ENCODE results near the gene OR5K3. TPM values are rescaled to one million over a fixed set of nuclear protein-coding genes. Genes with fewer than 3 reads are reported as not detected.

OR5K3 gene, protein sequence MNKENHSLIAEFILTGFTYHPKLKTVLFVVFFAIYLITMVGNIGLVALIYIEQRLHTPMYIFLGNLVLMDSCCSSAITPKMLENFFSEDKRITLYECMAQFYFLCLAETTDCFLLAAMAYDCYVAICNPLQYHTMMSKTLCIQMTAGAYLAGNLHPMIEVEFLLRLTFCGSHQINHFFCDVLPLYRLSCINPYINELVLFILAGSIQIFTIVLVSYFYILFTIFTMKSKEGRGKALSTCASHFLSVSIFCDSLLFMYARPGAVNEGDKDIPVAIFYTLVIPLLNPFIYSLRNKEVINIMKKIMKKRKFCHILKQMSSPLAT
- not detected for total RNA-seq
- long read RNA-seq: 0 reads

DNA sequence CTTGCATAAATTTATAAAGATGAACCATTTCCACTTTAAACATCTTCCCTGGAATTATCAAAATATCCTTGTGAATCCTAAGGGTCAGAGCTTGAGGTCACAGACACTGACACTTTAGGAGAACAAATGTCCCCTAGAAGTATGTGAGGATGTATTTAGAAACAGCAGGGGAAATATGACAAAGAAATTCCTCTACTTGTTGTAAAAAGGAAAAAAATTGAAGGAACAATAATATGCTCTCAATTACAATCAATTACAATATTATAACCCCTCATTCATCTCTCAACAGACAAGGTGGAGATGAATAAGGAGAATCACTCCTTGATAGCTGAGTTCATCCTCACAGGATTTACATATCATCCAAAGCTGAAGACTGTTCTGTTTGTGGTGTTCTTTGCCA, at the start of gene OR5K3:
Gene OR5K3, plus strand, starts transcription at position 301 of the 400 bp plus-strand sequence. Its CDS starts 0 bp downstream, at position 301.
- H3K4me1 ChIP-seq: no peaks in the 10 kb centered on the region
- H3K36me3 ChIP-seq: no peaks in the 10 kb centered on the region
- no peak for DNase-seq
- H3K27me3 ChIP-seq (ENCODE audit: low read depth): no peaks in the 10 kb centered on the region
- no peak within 1 kb of the TSS for H3K4me3 ChIP-seq
- TF ChIP-seq, protein P1, sequence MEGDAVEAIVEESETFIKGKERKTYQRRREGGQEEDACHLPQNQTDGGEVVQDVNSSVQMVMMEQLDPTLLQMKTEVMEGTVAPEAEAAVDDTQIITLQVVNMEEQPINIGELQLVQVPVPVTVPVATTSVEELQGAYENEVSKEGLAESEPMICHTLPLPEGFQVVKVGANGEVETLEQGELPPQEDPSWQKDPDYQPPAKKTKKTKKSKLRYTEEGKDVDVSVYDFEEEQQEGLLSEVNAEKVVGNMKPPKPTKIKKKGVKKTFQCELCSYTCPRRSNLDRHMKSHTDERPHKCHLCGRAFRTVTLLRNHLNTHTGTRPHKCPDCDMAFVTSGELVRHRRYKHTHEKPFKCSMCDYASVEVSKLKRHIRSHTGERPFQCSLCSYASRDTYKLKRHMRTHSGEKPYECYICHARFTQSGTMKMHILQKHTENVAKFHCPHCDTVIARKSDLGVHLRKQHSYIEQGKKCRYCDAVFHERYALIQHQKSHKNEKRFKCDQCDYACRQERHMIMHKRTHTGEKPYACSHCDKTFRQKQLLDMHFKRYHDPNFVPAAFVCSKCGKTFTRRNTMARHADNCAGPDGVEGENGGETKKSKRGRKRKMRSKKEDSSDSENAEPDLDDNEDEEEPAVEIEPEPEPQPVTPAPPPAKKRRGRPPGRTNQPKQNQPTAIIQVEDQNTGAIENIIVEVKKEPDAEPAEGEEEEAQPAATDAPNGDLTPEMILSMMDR (IDR thresholded peaks at IDR 0.05; ENCODE audit: borderline replicate concordance): no peak
- no peaks in the 10 kb centered on the region for H3K9me3 ChIP-seq (replicated peaks)
- no peak within 1 kb of the TSS for H3K27ac ChIP-seq (replicated peaks)
- intact Hi-C loops (cut with micrococcal nuclease): no loop called here

DNA sequence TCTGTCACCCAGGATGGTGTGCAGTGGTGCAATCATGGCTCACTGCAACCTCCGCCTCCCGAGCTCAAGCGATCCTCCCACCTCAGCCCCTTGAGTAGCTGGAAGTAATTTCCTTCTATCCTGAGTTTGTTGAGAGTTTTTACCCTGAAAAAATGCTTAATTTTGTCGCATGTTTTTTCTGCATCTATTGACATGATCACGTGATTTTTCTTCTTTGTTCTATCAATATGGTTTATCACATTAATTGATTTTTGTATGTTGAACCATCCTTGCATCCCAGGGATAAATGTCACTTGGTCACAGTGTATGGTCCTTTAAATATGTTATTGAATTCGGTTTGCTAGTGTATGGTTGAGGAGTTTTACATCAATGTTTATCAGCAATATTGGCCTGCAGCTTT, 48.7 kb upstream of the OR5K3 start:
- H3K4me1 ChIP-seq: no peaks in the 10 kb centered on the region
- intact Hi-C loops (cut with micrococcal nuclease): no loop called here
- no peak overlapping the region for H3K4me3 ChIP-seq
- H3K9me3 ChIP-seq (replicated peaks): no peaks in the 10 kb centered on the region
- H3K27ac ChIP-seq (replicated peaks): no peak overlapping the region
- DNase-seq: no peak
- no peaks in the 10 kb centered on the region for H3K27me3 ChIP-seq (ENCODE audit: low read depth)
- H3K36me3 ChIP-seq: no peaks in the 10 kb centered on the region
- TF ChIP-seq, protein P1 (IDR thresholded peaks at IDR 0.05; ENCODE audit: borderline replicate concordance): no peak

DNA sequence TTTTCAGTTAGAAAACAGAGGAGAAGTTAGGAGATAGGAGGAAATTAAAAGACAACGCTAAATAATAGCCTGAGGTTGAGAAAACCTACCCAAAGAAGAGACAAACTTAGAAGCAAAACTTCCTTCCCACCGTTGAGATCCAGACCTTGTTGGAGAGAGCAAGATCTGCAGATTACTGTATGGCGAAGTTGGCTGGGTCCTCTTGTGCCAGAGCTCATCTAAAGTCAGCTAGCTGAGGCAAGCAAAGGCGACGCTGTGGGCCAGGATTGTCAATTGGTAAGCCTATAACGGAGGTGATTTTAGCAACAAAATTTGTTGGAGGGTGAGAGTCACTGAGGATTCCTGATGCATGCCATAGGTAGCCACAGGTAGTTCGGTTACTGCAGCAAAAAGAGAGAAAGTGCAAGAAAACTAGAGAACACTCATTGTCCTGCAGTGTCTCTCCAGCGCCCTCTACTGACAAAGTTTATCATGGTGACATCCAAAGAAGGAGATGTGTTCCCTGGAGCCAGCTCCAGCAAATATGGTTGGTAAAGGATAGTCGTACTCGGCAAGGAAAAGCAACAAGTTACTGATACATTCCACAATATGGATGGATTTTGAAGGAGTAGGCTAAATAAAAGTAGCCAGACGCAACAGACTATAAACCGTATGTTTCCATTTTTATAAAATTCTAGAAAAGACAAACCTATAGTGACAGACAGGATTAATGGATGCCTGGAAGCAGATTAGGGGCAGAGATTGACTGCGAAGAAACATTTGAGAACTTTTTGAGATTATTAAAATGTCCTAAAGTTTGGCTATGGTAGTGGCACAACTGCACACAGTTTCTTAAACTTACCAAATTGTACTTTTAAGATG, 46.6 kb upstream of the OR5K3 start:
- Histone ChIP-seq H3K36me3 (no peaks in the 10 kb centered on the region), H3K27me3 (ENCODE audit: low read depth) (no peaks in the 10 kb centered on the region), H3K4me3 (no peak overlapping the region), H3K4me1 (no peaks in the 10 kb centered on the region), H3K9me3 (replicated peaks) (no peaks in the 10 kb centered on the region), H3K27ac (replicated peaks) (no peak overlapping the region)
- TF ChIP-seq, protein P1 (IDR thresholded peaks at IDR 0.05; ENCODE audit: borderline replicate concordance): peak; percentile 32
- intact Hi-C loops (cut with micrococcal nuclease): no loop called here
- no peak for DNase-seq

DNA sequence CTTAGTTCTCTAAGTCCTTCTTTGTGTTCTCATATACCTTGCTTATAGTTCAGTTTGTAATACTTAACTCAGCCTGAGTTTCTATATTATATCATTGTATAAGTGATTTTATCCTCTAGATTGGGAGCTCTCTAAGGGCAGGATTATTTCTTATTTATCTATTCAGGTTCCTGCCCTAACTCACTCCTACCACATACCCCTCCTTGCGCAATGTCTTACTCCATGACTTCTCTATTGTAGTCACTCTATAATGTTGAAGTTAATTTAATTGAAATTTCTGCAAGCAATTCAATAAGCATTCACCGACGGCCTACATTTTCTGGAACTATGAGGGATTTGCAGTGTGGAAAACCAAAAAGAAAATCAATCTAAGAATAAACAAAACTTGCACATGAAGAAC, 40.4 kb upstream of the OR5K3 start:
- Histone ChIP-seq H3K36me3 (no peaks in the 10 kb centered on the region), H3K4me3 (no peak overlapping the region), H3K27ac (replicated peaks) (no peak overlapping the region), H3K9me3 (replicated peaks) (no peaks in the 10 kb centered on the region), H3K4me1 (no peaks in the 10 kb centered on the region), H3K27me3 (ENCODE audit: low read depth) (no peaks in the 10 kb centered on the region)
- DNase-seq: no peak
- intact Hi-C loops (cut with micrococcal nuclease): no loop called here
- TF ChIP-seq, protein P1 (IDR thresholded peaks at IDR 0.05; ENCODE audit: borderline replicate concordance): no peak

DNA sequence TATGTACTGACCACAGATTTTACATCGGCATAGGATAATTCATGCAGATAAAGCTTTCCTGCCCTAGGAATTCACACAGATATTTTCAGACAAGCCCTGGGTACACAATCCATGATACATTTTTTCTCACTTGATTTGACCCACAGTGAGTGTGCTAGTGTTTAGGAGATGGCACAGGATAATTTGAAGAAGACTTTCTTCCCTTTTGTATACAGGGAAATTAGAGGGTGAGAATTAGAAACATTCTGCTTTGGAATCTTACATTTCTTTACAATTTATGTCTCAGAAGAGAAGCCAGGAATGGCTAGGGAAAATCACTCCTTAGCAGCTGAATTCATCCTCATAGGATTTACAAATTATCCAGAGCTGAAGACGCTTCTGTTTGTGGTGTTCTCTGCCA, 36.9 kb upstream of the OR5K3 start, which contains the start of gene OR5K4:
Gene OR5K4, plus strand, starts transcription at position 301 of the 400 bp plus-strand sequence. Its CDS starts 0 bp downstream, at position 301.
- TF ChIP-seq, protein P1 (IDR thresholded peaks at IDR 0.05; ENCODE audit: borderline replicate concordance): no peak
- Histone ChIP-seq H3K27me3 (ENCODE audit: low read depth) (no peaks in the 10 kb centered on the region), H3K27ac (replicated peaks) (no peak within 1 kb of the TSS), H3K4me1 (no peaks in the 10 kb centered on the region), H3K4me3 (no peak within 1 kb of the TSS), H3K9me3 (replicated peaks) (peaks cover 14% of the 10 kb centered on the region), H3K36me3 (no peaks in the 10 kb centered on the region)
- DNase-seq: no peak
- intact Hi-C loops (cut with micrococcal nuclease): no loop called here

All from left ventricle myocardium inferior (tissue), 1 donor.